ENCODE results near the gene MAX.

The MAX gene

GRCh38 chr14:65025818-65026217 lies 76.5 kb downstream of the MAX start:
- FAIRE-seq = no peak
- DNase-seq (ENCODE audit: insufficient read length, low spot score) = no peak
- TF ChIP-seq POLR2A (IDR thresholded peaks at IDR 0.05; ENCODE audit: low read depth, low read length) = no peak

All from H54 (cell line).